H9 (cell line): ENCODE measurements around the gene IFT122. TPM values are rescaled to one million over a fixed set of nuclear protein-coding genes. Genes with fewer than 3 reads are reported as not detected.

Experiments used
- DNase-seq: peaks from one replicate; pipeline ENCODE4 v3.0.0-alpha.2; 2017
- H2AFZ ChIP-seq: one replicate; pipeline ENCODE4 v1.6.1; 2013; ENCODE audit warnings: mild to moderate bottlenecking, low read length, control low read depth, moderate library complexity
- H2AK5ac ChIP-seq: 2 replicates; pipeline ENCODE4 v1.6.1; 2013; ENCODE audit warnings: low read length, control low read depth, mixed read lengths; ENCODE audit not compliant: insufficient read length
- H2BK120ac ChIP-seq: one replicate; pipeline ENCODE4 v1.6.1; 2013; ENCODE audit warnings: low read depth, mild to moderate bottlenecking, low read length, control low read depth, inconsistent platforms; ENCODE audit not compliant: poor library complexity, severe bottlenecking
- H2BK12ac ChIP-seq: 2 replicates; pipeline ENCODE4 v1.6.1; 2013; ENCODE audit warnings: low read length, control low read depth, mixed read lengths, low read depth; ENCODE audit not compliant: insufficient read length
- H2BK15ac ChIP-seq: 2 replicates; pipeline ENCODE4 v1.6.1; 2013; ENCODE audit warnings: low read depth, low read length, control low read depth
- H2BK20ac ChIP-seq: one replicate; pipeline ENCODE4 v1.6.1; 2013; ENCODE audit warnings: low read depth, mild to moderate bottlenecking, low read length, control low read depth, inconsistent platforms; ENCODE audit not compliant: poor library complexity, severe bottlenecking
- H2BK5ac ChIP-seq: 2 replicates; pipeline ENCODE4 v1.6.1; 2013; ENCODE audit warnings: low read length, control low read depth, mixed read lengths; ENCODE audit not compliant: insufficient read length
- H3K14ac ChIP-seq: 2 replicates; pipeline ENCODE4 v1.6.1; 2013; ENCODE audit warnings: low read length, control low read depth; ENCODE audit not compliant: insufficient read depth
- H3K18ac ChIP-seq: 2 replicates; pipeline ENCODE4 v1.6.1; 2013; ENCODE audit warnings: low read depth, mild to moderate bottlenecking, mixed read lengths, low read length, control low read depth; ENCODE audit not compliant: insufficient read length
- H3K23ac ChIP-seq: 2 replicates; pipeline ENCODE4 v1.6.1; 2013; ENCODE audit warnings: low read length, control low read depth, mixed read lengths, low read depth; ENCODE audit not compliant: insufficient read length
- H3K23me2 ChIP-seq: 2 replicates; pipeline ENCODE4 v1.6.1; 2013; ENCODE audit warnings: low read depth, mild to moderate bottlenecking, mixed read lengths, low read length, control low read depth; ENCODE audit not compliant: insufficient read length, poor library complexity, severe bottlenecking
- H3K27ac ChIP-seq: 2 replicates; pipeline ENCODE4 v1.5.1; 2013; ENCODE audit warnings: low read length, control low read depth, mixed read lengths, low read depth; ENCODE audit not compliant: insufficient read length
- H3K27me3 ChIP-seq: 2 replicates; pipeline ENCODE4 v1.6.1; 2013; ENCODE audit warnings: low read length, control low read depth, inconsistent platforms; ENCODE audit not compliant: insufficient read depth
- H3K4ac ChIP-seq: 2 replicates; pipeline ENCODE4 v1.6.1; 2013; ENCODE audit warnings: low read depth, mild to moderate bottlenecking, control low read depth, inconsistent platforms, low read length, moderate library complexity
- H3K4me1 ChIP-seq: 2 replicates; pipeline ENCODE4 v1.6.1; 2013; ENCODE audit warnings: low read length, control low read depth, inconsistent platforms; ENCODE audit not compliant: insufficient read depth
- H3K4me2 ChIP-seq: 2 replicates; pipeline ENCODE4 v1.6.1; 2013; ENCODE audit warnings: low read length, control low read depth, mixed read lengths; ENCODE audit not compliant: insufficient read length, insufficient read depth
- H3K56ac ChIP-seq: 2 replicates; pipeline ENCODE4 v1.6.1; 2013; ENCODE audit warnings: low read depth, mild to moderate bottlenecking, mixed read lengths, low read length, control low read depth; ENCODE audit not compliant: insufficient read length
- H3K79me1 ChIP-seq: 2 replicates; pipeline ENCODE4 v1.6.1; 2013; ENCODE audit warnings: low read depth, mild to moderate bottlenecking, moderate library complexity, low read length, control low read depth, inconsistent platforms; ENCODE audit not compliant: insufficient read depth, poor library complexity, severe bottlenecking
- H3K79me2 ChIP-seq: 2 replicates; pipeline ENCODE4 v1.6.1; 2013; ENCODE audit warnings: low read length, control low read depth, inconsistent platforms; ENCODE audit not compliant: insufficient read depth
- H3K9ac ChIP-seq: 2 replicates; pipeline ENCODE4 v1.6.1; 2013; ENCODE audit warnings: low read length, control low read depth, mixed read lengths; ENCODE audit not compliant: insufficient read length; ENCODE audit errors: extremely low read depth
- H3K9me3 ChIP-seq: one replicate; pipeline ENCODE4 v1.6.1; 2013; ENCODE audit warnings: low read depth, low read length, inconsistent platforms; ENCODE audit not compliant: control insufficient read depth
- H3T11ph ChIP-seq: one replicate; pipeline ENCODE4 v1.6.1; 2013; ENCODE audit warnings: mild to moderate bottlenecking, low read length, control low read depth, inconsistent platforms
- H4K20me1 ChIP-seq: one replicate; pipeline ENCODE4 v1.6.1; 2013; ENCODE audit not compliant: control insufficient read depth, insufficient read length, insufficient read depth
- H4K5ac ChIP-seq: 2 replicates; pipeline ENCODE4 v1.6.1; 2013; ENCODE audit warnings: low read depth, mild to moderate bottlenecking, mixed read lengths, low read length, control low read depth; ENCODE audit not compliant: insufficient read length
- H4K8ac ChIP-seq: replicated peaks from 2 replicates; pipeline ENCODE4 v1.6.1; 2013; ENCODE audit warnings: low read length, control low read depth, mixed read lengths, low read depth; ENCODE audit not compliant: insufficient read length
- H4K91ac ChIP-seq: 2 replicates; pipeline ENCODE4 v1.6.1; 2013; ENCODE audit warnings: low read depth, mild to moderate bottlenecking, moderate library complexity, mixed read lengths, low read length, control low read depth; ENCODE audit not compliant: insufficient read length
- H3K27ac Mint-ChIP-seq, 3 experiments: 2 replicates in 2 of 3; 3 replicates in 1 of 3; pipeline ENCODE4 v1.8.0; 2020 to 2021; ENCODE audit warnings: mixed read lengths in 3 of 3, mild to moderate bottlenecking in 1 of 3, moderate library complexity in 1 of 3
- H3K27me3 Mint-ChIP-seq: 2 replicates; pipeline ENCODE4 v1.8.0; 2021; ENCODE audit warnings: low read depth, mild to moderate bottlenecking, moderate library complexity, mixed read lengths
- H3K36me3 Mint-ChIP-seq, 3 experiments: 2 replicates in 2 of 3; 3 replicates in 1 of 3; pipeline ENCODE4 v1.8.0; 2020 to 2021; ENCODE audit warnings: low read depth in 3 of 3, mixed read lengths in 3 of 3; ENCODE audit not compliant: insufficient read depth in 1 of 3
- H3K4me1 Mint-ChIP-seq, 2 experiments: 2 replicates each; pipeline ENCODE4 v1.8.0; 2020; ENCODE audit warnings: mixed read lengths in 2 of 2
- H3K4me3 Mint-ChIP-seq, 2 experiments: 2 replicates in 1 of 2; 3 replicates in 1 of 2; pipeline ENCODE4 v1.8.0; 2020 to 2021; ENCODE audit warnings: mild to moderate bottlenecking in 2 of 2, mixed read lengths in 2 of 2, moderate library complexity in 1 of 2
- H3K9me3 Mint-ChIP-seq, 2 experiments: 2 replicates in 1 of 2; 3 replicates in 1 of 2; pipeline ENCODE4 v1.8.0; 2020; ENCODE audit warnings: mild to moderate bottlenecking in 2 of 2, mixed read lengths in 2 of 2, moderate library complexity in 1 of 2
- WGBS: extraction: QIAGEN DNeasy Blood & Tissue Kit; methylation state at CpG from one replicate; pipeline ENCODE4 v1.1.7; 2013; ENCODE audit warnings: missing lambda C conversion rate, low lambda C conversion rate, mixed read lengths; ENCODE audit not compliant: insufficient read length; ENCODE audit errors: extremely low coverage; 5-methylcytosine and 5-hydroxymethylcytosine counted together
- total RNA-seq: library from RNA; stranded (reverse); gene quantifications from 2 replicates; pipeline ENCODE4 v1.2.1, GENCODE V29; 2021
- TF ChIP-seq, protein P1 (sequence below): fragments of 200-600 bp; sonication (generic); conservative IDR thresholded peaks from 3 replicates; pipeline ENCODE4 v1.8.0; 2021; ENCODE audit warnings: antibody characterized with exemption, mild to moderate bottlenecking

Gene IFT122
- total RNA-seq, 1 experiment from 2014 or later, result 19.3 TPM

GRCh38 chr3:129542747-129543146 lies 102.7 kb downstream of the IFT122 start:
- Mint-ChIP-seq H3K4me1 (peaks cover 16 to 20% of the 10 kb centered on the region in 2 experiments), H3K36me3 (no peaks in the 10 kb centered on the region), H3K27me3 (peaks cover 2% of the 10 kb centered on the region; the same call in 1 of the 2 replicates), H3K4me3 (no peak overlapping the region), H3K27ac (no peak overlapping the region), H3K9me3 (0 out of 5 replicates have a peak, but pooled peaks cover 0 to 3% of the 10 kb centered on the region in 2 experiments)
- Histone ChIP-seq H3K79me2 (no peaks in the 10 kb centered on the region), H2BK15ac (no peak overlapping the region), H3K18ac (no peak overlapping the region), H3K4me2 (no peak overlapping the region), H3K27ac (no peak overlapping the region), H2BK120ac (no peak overlapping the region), H4K91ac (no peak overlapping the region), H4K5ac (no peak overlapping the region), H3T11ph (no peak overlapping the region), H2AK5ac (no peak overlapping the region), H3K9ac (no peak overlapping the region), H3K9me3 (no peaks in the 10 kb centered on the region), H2BK5ac (no peak overlapping the region), H2BK12ac (no peak overlapping the region), H3K79me1 (no peaks in the 10 kb centered on the region), H3K23ac (no peak overlapping the region), H3K27me3 (no peaks in the 10 kb centered on the region; the same call in 1 of the 2 replicates), H4K20me1 (no peaks in the 10 kb centered on the region), H2AFZ (no peak overlapping the region), H2BK20ac (no peak overlapping the region), H3K23me2 (no peaks in the 10 kb centered on the region), H3K4ac (no peak overlapping the region), H3K56ac (no peak overlapping the region), H3K14ac (no peak overlapping the region), H4K8ac (no peak overlapping the region), H3K4me1 (no peaks in the 10 kb centered on the region; the same call in 1 of the 2 replicates)
- TF ChIP-seq, protein P1, sequence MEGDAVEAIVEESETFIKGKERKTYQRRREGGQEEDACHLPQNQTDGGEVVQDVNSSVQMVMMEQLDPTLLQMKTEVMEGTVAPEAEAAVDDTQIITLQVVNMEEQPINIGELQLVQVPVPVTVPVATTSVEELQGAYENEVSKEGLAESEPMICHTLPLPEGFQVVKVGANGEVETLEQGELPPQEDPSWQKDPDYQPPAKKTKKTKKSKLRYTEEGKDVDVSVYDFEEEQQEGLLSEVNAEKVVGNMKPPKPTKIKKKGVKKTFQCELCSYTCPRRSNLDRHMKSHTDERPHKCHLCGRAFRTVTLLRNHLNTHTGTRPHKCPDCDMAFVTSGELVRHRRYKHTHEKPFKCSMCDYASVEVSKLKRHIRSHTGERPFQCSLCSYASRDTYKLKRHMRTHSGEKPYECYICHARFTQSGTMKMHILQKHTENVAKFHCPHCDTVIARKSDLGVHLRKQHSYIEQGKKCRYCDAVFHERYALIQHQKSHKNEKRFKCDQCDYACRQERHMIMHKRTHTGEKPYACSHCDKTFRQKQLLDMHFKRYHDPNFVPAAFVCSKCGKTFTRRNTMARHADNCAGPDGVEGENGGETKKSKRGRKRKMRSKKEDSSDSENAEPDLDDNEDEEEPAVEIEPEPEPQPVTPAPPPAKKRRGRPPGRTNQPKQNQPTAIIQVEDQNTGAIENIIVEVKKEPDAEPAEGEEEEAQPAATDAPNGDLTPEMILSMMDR, result no peak
- WGBS, result no CpG with 5 or more reads among the region's 5 CpGs
- DNase-seq, result no peak
